SK-N-MC (cell line): ENCODE data around the gene EIF4EBP2.

Experiments
- EZH2 ChIP-seq: fragments of 200-600 bp; sonication (generic); IDR thresholded peaks from one replicate; pipeline ENCODE4 v1.6.1; 2017; ENCODE audit warnings: antibody characterized with exemption
- FOXP2 ChIP-seq: optimal IDR thresholded peaks from 2 replicates; pipeline ENCODE3; 2011; ENCODE audit warnings: mild to moderate bottlenecking, moderate library complexity; ENCODE audit not compliant: insufficient read depth; ENCODE audit errors: extremely low read length, control extremely low read depth
- POLR2AphosphoS5 ChIP-seq: IDR thresholded peaks from 2 replicates; pipeline ENCODE4 v1.6.1; 2012; ENCODE audit warnings: mild to moderate bottlenecking, low read depth, low read length, borderline replicate concordance

DNA sequence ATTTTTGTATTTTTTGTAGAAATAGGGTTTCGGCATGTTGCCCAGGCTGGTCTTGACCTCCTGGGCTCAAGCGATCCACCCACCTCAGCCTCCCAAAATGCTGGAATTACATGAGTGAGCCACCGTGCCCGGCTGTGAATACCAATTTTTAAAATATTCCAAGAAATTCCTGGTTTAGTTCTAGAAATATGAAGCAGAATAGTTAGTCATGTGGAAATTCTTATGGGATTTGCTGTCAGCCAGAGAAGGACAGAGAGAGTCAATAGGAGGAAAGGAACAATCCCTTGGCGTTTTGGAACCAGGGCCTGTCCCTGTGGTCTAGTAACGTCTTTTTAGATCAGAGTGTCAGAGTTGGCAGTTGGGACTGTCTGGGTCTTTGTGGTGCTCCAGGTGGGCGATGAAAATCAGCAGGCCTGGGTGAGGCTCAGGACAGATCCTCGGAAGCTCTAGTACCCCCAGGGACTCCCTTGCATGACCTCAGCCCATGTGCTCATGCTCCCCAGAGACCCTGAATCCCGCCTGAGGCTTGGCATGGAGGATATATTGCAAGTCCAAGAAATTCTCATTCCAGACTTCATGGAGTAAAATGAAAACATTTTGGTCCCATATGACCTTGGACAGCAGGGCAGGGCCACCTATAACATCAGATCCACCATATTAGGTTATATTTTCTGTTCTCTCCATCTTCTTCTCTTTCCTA lies 29.8 kb downstream of the EIF4EBP2 start:
- TF ChIP-seq POLR2AphosphoS5 (no peak), EZH2 (no peak), FOXP2 (no peak)
